HG03045 (cell line): ENCODE results near the gene RBMS1.
"Not testable (repeated sequence)": the region's sequence is repeated elsewhere in the genome, so short reads cannot be mapped to it uniquely, and the experiment has no call there.

Experiments
- ATAC-seq: cut with Tn5 transposase; IDR thresholded peaks from one replicate; pipeline ENCODE4 v1.9.1; 2021; ENCODE audit warnings: mild to moderate bottlenecking, moderate library complexity; ENCODE audit not compliant: unreplicated experiment

The RBMS1 gene

DNA sequence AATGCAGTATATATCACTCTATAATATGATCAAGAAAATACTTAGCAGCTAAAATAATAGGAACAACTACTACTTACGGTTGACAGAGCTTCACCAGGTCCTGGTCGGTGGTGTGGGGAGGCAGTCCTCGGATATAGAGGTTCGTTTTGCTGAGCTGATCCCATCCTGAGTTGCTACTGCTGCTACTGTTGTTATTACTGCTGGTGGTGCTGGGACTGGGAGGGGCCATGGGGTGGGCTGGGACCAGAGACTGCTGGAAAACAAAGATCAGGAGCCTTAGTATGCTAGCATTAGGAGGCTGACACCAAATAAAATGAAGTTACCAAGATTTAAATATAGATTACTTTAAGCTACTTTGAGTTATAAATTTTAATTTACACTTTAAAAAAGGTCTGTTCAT, 126.5 kb downstream of the RBMS1 start:
- ATAC-seq: not testable (repeated sequence)

DNA sequence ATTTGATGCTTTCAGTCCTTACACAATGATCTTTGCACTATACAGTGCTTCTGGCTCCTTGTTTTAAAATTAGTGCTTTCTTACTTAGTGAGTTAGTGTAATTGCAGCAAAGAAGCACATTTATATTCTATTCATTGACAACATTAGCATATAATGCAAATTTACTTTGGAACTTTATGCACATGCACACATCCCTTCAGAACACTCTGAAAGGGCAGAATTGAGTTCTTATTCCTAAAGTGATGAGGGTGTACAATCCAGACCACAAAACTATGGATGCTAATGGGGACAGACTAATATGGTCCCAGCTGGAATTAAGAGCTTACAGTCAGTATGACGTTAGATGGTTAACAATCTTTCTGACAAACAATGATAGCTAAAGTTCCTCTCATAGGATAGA, 127.1 kb downstream of the RBMS1 start:
- ATAC-seq: no peak

DNA sequence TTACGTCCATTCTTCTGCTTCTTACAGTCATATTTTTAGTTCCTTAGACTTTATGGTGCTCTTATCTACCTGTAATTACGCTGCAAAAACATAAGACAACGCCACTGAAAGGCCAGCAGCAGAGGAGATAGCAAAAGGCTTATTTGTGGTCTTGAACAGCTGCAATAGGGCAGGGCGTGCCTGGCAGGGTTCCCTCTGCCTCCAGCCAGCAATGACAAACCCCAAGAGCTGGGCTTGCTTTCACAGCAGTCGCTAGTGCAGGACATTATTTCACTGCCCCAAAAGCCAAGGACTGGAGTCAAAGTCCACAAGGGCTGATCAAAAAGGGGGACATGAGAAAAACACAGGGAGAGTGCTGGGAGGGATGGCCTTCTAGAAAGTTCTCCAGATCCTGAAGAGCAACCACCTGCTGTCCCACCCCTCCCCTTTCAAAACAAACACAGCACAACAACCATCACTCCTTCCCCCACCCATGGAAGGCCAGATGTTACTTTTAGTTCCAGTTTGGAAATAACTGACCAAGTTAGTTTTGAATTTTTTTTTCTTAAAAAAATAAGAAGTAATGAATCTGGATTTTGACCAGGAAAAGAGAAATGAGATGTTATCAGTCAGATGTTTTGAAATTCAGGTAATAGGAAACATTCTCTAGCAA, 127.8 kb downstream of the RBMS1 start:
- no peak for ATAC-seq

- ATAC-seq: no peak
Observed at GRCh38 chr2:160364364-160364763, 129.2 kb downstream of the RBMS1 start.

DNA sequence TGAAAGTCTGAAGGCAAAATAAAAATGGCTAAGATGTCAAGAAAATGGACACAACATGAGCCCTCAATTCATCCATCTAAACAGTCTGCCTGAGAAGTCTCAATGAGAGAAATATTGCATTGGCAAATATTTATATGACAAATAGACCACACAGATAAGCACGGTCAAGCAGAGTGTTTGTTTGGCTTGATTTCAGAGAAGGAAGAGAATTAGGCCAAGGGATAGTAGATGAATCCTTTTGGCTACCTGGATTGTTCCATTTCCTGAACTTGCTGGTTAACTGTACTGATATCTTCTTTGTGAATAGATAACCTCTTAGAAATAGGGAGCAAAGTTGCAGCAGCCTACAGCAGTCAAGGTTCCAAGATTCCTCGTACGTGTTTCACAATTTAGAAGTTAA, 129.6 kb downstream of the RBMS1 start:
- no peak for ATAC-seq

DNA sequence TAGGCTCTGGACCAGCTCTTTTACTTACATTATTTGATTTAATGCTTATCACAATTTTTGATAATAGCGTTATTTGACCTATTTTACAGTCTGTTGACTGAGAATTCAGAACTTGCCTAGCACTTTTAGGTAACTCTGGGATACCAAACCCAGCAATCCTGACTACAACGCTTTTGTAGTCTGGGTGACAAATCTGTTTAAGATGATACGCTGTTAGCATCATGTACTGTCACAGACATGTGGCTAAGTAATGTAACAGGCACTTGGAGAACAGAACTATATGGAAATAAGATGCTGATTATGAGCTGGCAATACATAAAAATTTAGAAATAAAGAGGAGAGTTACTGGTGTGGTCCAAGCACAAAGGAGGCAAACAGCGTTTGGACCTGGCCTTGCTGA, 130.6 kb downstream of the RBMS1 start:
- no peak for ATAC-seq

DNA sequence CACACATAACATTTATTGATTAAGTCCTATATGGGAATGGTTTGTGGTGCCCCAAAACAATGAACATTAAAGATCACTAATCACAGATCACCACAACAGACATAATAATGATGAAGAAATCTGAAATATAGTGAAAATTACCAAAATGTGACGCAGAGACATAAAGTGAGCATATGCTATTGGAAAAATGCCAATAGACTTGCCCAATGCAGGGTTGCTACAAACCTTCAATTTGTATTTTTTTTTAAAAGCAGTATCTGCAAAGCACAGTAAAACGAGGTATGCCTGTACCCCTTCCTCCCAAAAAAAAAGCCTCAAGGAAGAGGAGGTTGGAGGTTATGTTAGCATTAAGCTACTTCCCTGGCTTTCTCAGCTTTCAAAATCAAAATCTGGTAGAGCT, 131.1 kb downstream of the RBMS1 start:
- no peak for ATAC-seq

- no peak for ATAC-seq
Observed at GRCh38 chr2:160362018-160362417, 131.6 kb downstream of the RBMS1 start.

GRCh38 chr2:160360089-160360757, 133.4 kb downstream of the RBMS1 start:
- no peak for ATAC-seq

- no peak for ATAC-seq
Observed at GRCh38 chr2:160358046-160358445, 135.6 kb downstream of the RBMS1 start.

DNA sequence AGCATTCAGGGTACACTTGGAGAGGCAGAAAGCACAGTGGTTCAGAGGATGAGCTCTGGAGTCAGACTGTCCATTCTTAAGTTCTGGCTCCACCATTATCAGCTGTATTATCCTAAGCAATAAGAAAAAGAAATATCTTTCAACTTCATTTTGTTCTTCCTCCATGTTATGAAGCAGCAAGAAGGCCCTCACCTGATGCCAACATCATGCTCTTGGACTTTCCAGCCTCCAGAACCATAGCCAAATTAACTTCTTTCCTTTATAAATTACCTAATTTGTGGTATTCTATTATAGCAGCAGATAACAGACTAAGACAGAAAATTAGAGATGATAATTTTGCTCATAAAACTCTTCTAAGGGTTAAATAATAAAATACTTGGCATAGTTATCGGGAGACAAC, 137.1 kb downstream of the RBMS1 start:
- ATAC-seq: no peak

DNA sequence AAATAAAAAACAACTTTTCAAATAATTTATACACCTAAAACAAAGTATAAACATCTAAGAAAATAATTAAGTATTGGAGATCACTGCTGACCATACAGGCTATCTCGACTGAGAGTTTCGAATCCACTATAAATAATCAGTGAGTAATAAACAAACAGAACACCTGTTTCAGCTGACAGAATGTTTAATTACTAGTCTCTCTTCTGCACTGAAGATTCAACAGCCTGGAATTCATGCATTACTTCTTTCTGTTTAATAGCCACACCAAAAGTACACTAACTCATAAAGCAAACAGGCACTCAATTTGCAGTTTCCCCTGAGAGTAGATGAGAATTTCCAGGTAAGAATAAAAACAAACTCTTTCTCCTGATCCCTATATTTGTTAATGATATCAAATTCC, 138.5 kb downstream of the RBMS1 start:
- ATAC-seq: no peak

DNA sequence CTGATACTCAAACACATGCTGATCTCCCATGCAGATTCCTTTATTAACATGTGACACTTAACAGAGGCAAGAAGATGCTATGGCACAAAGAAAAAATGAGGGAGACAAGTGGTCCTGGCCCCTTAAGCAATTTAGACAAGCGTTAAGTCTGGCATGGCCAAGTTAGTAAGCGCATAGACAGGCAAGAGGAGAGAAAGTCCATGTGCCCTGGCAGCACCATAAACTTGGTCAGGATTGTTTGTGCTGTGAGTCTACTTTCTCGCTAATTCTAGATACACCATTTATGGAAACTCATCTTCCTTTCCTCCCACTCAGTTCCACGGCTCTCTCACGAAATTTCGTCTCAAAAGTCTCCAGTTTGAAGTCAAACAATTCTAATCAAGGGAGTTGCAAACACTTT, 138.9 kb downstream of the RBMS1 start:
- ATAC-seq: no peak

- ATAC-seq: no peak
Observed at GRCh38 chr2:160353813-160354212, 139.8 kb downstream of the RBMS1 start.

DNA sequence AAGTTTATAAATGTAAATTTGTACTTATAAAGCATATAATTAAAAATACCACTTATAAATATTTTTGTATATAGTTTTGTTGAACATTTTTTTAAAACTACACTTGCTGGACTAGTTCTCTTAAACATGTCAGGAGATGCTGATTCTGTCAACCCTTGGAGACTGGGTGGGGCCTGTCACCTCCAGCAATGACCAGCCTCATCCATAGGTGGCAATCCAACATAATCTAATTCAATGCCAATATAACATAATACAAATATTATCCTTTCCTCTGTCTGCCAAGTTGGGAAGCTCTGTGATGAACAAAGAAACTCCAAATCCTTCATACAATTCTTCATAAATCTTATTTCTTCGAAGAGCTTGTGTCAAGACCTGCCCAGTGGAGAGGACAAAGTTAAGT, 140.4 kb downstream of the RBMS1 start:
- no peak for ATAC-seq

GRCh38 chr2:160352500-160352899, 141.1 kb downstream of the RBMS1 start:
- no peak for ATAC-seq

DNA sequence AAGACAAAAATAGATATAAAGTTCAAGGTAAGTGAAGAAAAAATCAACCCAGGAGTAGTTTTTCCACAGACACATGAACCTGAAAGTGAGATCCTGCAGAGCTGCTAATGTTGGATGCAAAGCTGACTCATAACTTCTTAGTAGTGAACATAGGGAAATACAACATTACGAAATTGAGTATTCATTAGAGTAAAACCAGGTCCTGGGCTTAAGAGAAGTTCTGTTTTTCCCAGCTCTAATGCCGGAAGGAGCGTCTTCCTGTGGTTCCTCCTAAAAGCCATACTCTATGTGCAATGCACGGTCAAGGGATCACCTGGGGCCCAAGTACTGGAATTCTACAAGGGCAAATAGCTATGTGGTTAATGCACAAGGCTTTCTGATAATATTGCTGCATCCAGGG, 141.7 kb downstream of the RBMS1 start:
- ATAC-seq: no peak

- ATAC-seq: no peak
Observed at GRCh38 chr2:160349306-160349705, 144.3 kb downstream of the RBMS1 start.

- no peak for ATAC-seq
Observed at GRCh38 chr2:160347269-160347863, 146.2 kb downstream of the RBMS1 start.

GRCh38 chr2:160345071-160345764, 148.4 kb downstream of the RBMS1 start:
- ATAC-seq: no peak

- ATAC-seq: no peak
Observed at GRCh38 chr2:160343404-160343803, 150.2 kb downstream of the RBMS1 start.

- ATAC-seq: no peak
Observed at GRCh38 chr2:160339726-160340125, 153.9 kb downstream of the RBMS1 start.
